Testis (tissue), 2 donors: Measurements from ENCODE around the gene MAML2.

Experiments
- POLR2A ChIP-seq: fragments of 450-650 bp; IDR thresholded peaks from one replicate; pipeline ENCODE4 v1.6.1; 2017; ENCODE audit warnings: antibody characterized with exemption, mild to moderate bottlenecking, moderate library complexity
- TF ChIP-seq, protein P1 (sequence below), 3 experiments: fragments of 450-650 bp in 2 of 3; fragments of 200-600 bp in 1 of 3; sonication (generic) in 1 of 3; IDR thresholded peaks; one replicate each; pipeline ENCODE4 v1.5.1; 2016 to 2019; ENCODE audit warnings: antibody characterized with exemption in 3 of 3, mild to moderate bottlenecking in 2 of 3, moderate library complexity in 1 of 3

GRCh38 chr11:96013461-96014213 lies 329.4 kb downstream of the MAML2 start:
- TF ChIP-seq POLR2A = no peak
- TF ChIP-seq, protein P1, sequence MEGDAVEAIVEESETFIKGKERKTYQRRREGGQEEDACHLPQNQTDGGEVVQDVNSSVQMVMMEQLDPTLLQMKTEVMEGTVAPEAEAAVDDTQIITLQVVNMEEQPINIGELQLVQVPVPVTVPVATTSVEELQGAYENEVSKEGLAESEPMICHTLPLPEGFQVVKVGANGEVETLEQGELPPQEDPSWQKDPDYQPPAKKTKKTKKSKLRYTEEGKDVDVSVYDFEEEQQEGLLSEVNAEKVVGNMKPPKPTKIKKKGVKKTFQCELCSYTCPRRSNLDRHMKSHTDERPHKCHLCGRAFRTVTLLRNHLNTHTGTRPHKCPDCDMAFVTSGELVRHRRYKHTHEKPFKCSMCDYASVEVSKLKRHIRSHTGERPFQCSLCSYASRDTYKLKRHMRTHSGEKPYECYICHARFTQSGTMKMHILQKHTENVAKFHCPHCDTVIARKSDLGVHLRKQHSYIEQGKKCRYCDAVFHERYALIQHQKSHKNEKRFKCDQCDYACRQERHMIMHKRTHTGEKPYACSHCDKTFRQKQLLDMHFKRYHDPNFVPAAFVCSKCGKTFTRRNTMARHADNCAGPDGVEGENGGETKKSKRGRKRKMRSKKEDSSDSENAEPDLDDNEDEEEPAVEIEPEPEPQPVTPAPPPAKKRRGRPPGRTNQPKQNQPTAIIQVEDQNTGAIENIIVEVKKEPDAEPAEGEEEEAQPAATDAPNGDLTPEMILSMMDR (IDR thresholded peaks at IDR 0.05) = no peak
